Left cardiac atrium (tissue), 4 donors: ENCODE results near the gene PIM1. TPM values are rescaled to one million over a fixed set of nuclear protein-coding genes. Genes with fewer than 3 reads are reported as not detected.

ENCODE experiments used
- ATAC-seq, 2 donors: fragments of 200-7000 bp; cut with Tn5 transposase; one replicate each; pipeline ENCODE4 v1.9.1; 2020; ENCODE audit warnings: mild to moderate bottlenecking in 2 of 2, moderate library complexity in 2 of 2
- DNase-seq: peaks from one replicate; pipeline ENCODE4 v3.0.0-alpha.2; 2020
- intact Hi-C, 2 donors: fragments of 100-400 bp; cut with DNase I; formaldehyde crosslinking; loops; one replicate each; pipeline versions ENCODE4 v1.14.1 to v1.15.1; 2022 to 2023
- total RNA-seq, 2 donors: library from RNA; stranded (reverse); fragmentation: NEBNext Ultra II Directional; extraction: Animal tissue kit (Norgen Biotek cat#: 25700); gene quantifications; one replicate each; pipeline ENCODE4 v1.2.1, GENCODE V29; 2021
- donor health status: DM: no; HTN: yes; CAD: no.
- donor health status: DM: no; HTN: yes; CAD: no; lungs with severe emphysema.
- donor health status: DM: yes; HTN: yes; CAD: no.
- donor health status: Dilated cardiomyopathy.

The PIM1 gene
- total RNA-seq, 2 donors from 2014 or later: 41.7 to 101 TPM

- ATAC-seq: no peak
- intact Hi-C loops: no loop called here
These were observed 1.7 kb upstream of the PIM1 start for GRCh38 chr6:37168163-37168758.

DNA sequence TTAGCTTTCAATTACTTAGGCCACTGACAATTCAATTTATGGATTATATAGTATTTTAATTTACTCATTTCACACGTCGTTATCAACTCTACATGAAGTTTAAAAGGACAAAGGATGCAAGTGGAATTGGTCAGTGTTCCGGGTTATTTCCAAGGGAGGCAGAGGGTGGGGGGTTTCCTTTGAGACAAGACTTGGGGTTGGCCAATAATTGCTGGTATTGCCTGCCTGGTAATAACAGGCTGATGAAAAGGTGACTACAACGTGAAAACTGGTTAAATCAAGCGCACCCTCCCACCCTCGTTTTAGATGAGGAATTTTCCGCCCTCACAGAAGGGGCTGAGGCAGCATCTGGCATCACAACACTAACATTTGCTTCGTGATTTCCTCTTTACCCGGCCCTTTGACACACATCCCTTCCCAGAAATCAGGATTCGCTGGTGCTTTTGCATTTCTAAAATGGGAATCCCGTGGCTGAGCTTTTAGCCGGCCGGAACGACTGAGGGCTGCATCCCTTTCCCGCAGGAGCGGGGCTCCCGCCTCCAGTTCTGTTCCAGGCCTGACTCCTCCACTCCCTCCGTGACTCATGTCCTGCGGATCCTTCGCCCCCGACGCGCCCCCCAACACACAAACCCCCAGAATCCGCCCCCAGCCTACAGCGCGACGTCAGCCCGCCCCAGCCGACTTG lies 999 bp upstream of the PIM1 start:
- DNase-seq (no peak), ATAC-seq (peak; percentile 5 to 48)
- intact Hi-C loops: no loop called here

More at GRCh38 chr6:37168163-37168758, 1.7 kb upstream of the PIM1 start:
- no peak for DNase-seq

DNA sequence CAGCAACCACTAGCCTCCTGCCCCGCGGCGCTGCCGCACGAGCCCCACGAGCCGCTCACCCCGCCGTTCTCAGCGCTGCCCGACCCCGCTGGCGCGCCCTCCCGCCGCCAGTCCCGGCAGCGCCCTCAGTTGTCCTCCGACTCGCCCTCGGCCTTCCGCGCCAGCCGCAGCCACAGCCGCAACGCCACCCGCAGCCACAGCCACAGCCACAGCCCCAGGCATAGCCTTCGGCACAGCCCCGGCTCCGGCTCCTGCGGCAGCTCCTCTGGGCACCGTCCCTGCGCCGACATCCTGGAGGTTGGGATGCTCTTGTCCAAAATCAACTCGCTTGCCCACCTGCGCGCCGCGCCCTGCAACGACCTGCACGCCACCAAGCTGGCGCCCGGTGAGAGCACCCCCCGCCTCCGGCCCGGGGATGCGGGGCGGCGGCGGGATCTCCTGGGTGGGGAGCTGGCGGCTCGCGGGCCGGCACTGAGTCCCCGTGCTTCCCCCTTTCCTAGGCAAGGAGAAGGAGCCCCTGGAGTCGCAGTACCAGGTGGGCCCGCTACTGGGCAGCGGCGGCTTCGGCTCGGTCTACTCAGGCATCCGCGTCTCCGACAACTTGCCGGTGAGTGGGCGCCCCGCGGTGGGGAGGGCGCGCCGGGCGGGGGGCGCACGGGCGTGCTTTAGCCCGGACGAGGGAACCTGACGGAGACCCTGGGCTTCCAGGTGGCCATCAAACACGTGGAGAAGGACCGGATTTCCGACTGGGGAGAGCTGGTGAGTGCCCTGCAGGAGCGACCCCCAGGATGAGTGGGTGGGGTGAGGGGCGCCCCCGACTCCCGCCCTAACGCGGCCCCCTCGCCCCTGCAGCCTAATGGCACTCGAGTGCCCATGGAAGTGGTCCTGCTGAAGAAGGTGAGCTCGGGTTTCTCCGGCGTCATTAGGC lies 585 bp downstream of the PIM1 start:
- peak; percentile 13 to 15 for ATAC-seq
- peak; percentile 63 for DNase-seq
- intact Hi-C loops: loop anchor here (5.0 kb wide), 3 partner anchors 38 to 143 kb away; no protein-coding TSS in a partner anchor

DNA sequence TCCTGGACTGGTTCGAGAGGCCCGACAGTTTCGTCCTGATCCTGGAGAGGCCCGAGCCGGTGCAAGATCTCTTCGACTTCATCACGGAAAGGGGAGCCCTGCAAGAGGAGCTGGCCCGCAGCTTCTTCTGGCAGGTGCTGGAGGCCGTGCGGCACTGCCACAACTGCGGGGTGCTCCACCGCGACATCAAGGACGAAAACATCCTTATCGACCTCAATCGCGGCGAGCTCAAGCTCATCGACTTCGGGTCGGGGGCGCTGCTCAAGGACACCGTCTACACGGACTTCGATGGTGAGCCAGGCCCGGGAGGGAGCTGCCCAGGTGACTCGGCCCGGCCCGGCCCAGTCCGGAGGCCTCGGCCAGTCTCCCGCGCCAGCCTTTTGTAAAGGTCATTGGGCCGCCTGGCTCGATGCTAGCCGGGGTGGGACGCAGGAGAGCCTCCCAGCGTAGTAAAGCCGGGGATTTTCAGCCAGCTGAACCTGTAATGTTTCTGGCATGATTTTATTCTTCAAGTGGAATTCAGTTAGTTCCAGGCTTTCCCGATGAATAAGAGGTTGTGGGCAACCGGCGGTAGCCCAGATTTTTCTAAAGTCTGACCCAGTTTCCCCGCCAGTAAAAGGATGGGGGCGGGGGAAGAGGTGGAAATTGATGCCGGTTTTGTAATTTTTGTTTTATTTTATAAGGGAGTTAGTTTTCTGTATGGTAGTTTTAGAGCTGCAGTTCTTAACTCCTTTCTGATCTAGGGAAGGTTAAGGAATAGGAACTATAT lies 1.4 kb downstream of the PIM1 start:
- peak; percentile 50 for DNase-seq
- intact Hi-C loops: loop anchor here (5.0 kb wide), 3 partner anchors 39 to 144 kb away; no protein-coding TSS in a partner anchor
- peak in 1 of 2 donors; percentile 2 for ATAC-seq

DNA sequence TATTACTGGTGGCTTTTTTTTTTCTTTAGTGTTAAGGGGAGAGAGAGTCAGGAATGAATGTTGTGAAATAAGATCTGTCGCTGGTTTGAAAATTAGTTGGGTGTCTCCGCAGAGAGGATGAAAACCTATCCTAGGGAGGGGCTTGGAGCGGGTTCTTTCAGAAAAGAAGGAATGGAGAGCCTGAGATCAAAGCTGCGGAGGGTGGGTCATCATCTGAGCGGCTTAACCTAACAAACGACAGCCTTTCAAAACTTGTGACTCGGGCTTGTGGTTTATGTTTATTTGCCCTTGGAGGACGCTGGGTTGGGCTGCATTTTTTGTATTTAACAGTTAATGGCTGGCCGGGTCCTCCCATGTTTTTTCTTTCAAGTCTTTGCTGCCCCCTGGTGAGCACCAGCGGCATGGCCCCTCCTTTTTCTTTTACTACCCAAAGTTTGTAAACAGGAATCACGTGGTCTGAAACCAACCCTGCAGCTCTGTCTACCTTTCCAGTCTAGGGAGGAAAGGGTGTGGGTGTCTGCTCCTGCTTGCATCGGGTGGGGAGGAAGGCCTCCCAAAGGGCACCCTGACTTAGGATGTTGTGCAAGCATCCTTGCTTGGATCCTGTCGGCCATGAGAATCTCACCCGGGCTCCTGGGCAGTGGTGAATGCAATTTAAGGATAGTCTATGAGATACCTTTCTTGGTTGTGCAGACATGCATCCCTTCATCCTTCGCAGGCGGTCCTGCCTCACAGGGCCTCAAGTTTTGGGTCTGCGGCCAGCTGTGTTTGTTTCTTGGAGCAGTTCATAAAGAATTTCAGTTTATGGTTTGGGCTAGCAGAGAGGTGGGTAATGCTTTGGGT lies 2.2 kb downstream of the PIM1 start:
- intact Hi-C loops: loop anchor here (1.0 to 5.0 kb wide), 4 partner anchors 40 to 145 kb away; no protein-coding TSS in a partner anchor
- ATAC-seq: peak; percentile 2 to 13
- DNase-seq: peak; percentile 85

- ATAC-seq (no peak), DNase-seq (no peak)
- intact Hi-C loops: loop anchor here (1.0 to 5.0 kb wide), 4 partner anchors 41 to 146 kb away; no protein-coding TSS in a partner anchor
These were observed 3.0 kb downstream of the PIM1 start for GRCh38 chr6:37172912-37173492.

- intact Hi-C loops: loop anchor here (5.0 kb wide), 3 partner anchors 41 to 146 kb away; no protein-coding TSS in a partner anchor
- DNase-seq (no peak), ATAC-seq (no peak)
These were observed 3.7 kb downstream of the PIM1 start for GRCh38 chr6:37173493-37174195.

- no peak for ATAC-seq
- intact Hi-C loops: loop anchor here (5.0 kb wide), 3 partner anchors 42 to 147 kb away; no protein-coding TSS in a partner anchor
These were observed 4.2 kb downstream of the PIM1 start for GRCh38 chr6:37174196-37174514.

DNA sequence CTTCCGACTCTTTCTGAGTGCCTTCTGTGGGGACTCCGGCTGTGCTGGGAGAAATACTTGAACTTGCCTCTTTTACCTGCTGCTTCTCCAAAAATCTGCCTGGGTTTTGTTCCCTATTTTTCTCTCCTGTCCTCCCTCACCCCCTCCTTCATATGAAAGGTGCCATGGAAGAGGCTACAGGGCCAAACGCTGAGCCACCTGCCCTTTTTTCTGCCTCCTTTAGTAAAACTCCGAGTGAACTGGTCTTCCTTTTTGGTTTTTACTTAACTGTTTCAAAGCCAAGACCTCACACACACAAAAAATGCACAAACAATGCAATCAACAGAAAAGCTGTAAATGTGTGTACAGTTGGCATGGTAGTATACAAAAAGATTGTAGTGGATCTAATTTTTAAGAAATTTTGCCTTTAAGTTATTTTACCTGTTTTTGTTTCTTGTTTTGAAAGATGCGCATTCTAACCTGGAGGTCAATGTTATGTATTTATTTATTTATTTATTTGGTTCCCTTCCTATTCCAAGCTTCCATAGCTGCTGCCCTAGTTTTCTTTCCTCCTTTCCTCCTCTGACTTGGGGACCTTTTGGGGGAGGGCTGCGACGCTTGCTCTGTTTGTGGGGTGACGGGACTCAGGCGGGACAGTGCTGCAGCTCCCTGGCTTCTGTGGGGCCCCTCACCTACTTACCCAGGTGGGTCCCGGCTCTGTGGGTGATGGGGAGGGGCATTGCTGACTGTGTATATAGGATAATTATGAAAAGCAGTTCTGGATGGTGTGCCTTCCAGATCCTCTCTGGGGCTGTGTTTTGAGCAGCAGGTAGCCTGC lies 4.8 kb downstream of the PIM1 start:
- intact Hi-C loops: loop anchor here (5.0 kb wide), 3 partner anchors 42 to 147 kb away; no protein-coding TSS in a partner anchor
- DNase-seq (no peak), ATAC-seq (no peak)

More at GRCh38 chr6:37174196-37174514, 4.2 kb downstream of the PIM1 start:
- DNase-seq: no peak

GRCh38 chr6:37175332-37176267 lies 5.6 kb downstream of the PIM1 start:
- intact Hi-C loops: no loop called here
- no peak for ATAC-seq
- DNase-seq: no peak

DNA sequence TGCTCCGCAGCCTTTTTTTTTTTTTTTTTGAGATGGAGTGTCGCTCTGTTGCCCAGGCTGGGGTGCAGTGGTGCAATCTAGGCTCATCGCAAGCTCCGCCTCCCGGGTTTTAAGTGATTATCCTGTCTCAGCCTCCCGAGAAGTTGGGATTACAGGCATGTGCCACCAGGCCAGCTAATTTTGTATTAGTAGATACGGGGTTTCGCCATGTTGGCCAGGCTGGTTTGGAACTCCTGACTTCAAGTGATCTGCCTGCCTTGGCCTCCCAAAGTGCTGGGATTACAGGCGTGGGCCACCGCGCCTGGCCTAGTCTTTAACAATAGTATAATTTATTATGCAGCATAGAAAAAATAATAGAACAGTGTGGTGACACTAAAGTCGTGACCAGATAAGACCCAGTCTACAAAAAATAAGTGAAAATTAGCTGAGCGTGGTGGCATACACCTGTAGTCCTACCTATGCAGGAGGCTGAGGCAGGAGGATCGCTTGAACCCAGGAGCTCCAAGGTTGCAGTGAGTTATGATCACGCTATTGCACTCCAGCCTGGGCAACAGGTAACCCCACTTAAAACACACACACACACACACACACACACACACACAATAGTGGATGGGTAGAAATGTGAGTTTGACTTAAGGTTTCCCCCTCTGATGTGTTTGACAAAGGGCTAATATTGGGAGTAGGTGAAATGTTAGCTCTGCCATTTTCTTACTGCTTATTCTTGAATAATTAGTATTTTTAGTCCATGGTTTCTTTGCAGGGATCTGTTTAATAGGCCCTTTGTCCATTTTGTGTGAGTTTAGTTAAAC lies 6.5 kb downstream of the PIM1 start:
- ATAC-seq: no peak
- DNase-seq: no peak
- intact Hi-C loops: no loop called here

GRCh38 chr6:37177077-37177934 lies 7.4 kb downstream of the PIM1 start:
- ATAC-seq: peak in 1 of 2 donors; percentile 6
- intact Hi-C loops: no loop called here
- DNase-seq: no peak

GRCh38 chr6:37177935-37178517 lies 8.1 kb downstream of the PIM1 start:
- DNase-seq: no peak
- ATAC-seq: no peak
- intact Hi-C loops: no loop called here
